ENCODE data around the gene LRIG3. TPM values are rescaled to one million over a fixed set of nuclear protein-coding genes. Genes with fewer than 3 reads are reported as not detected.

Gene LRIG3
- total RNA-seq, 1 donor: 85.0 TPM

- no peak overlapping the region for H3K27ac ChIP-seq (ENCODE audit: low read depth, low read length)
- H3K4me2 ChIP-seq (ENCODE audit: insufficient read depth, low read length): no peak overlapping the region
- H4K20me1 ChIP-seq (ENCODE audit: insufficient read depth, low read length): no peaks in the 10 kb centered on the region
- no peak for DNase-seq (ENCODE audit: insufficient read length, low spot score, missing footprints)
- no peak overlapping the region for H2AFZ ChIP-seq (ENCODE audit: low read length)
- no peaks in the 10 kb centered on the region for H3K36me3 ChIP-seq (ENCODE audit: insufficient read depth, low read length)
- no peaks in the 10 kb centered on the region for H3K79me2 ChIP-seq (ENCODE audit: insufficient read depth, low read length)
- peaks cover 4% of the 10 kb centered on the region for H3K27me3 ChIP-seq (ENCODE audit: insufficient read depth, low read length)
- H3K4me3 ChIP-seq (ENCODE audit: insufficient read depth, low read length): no peak overlapping the region
- peaks cover 2% of the 10 kb centered on the region for H3K4me1 ChIP-seq (ENCODE audit: insufficient read depth, low read length)
- no peaks in the 10 kb centered on the region for H3K9me3 ChIP-seq (ENCODE audit: low read depth, low read length)
- TF ChIP-seq CTCF (IDR thresholded peaks at IDR 0.05; ENCODE audit: extremely low read depth, low read depth, low read length): no peak
These were observed 72.3 kb downstream of the LRIG3 start for GRCh38 chr12:58847901-58848600.

DNA sequence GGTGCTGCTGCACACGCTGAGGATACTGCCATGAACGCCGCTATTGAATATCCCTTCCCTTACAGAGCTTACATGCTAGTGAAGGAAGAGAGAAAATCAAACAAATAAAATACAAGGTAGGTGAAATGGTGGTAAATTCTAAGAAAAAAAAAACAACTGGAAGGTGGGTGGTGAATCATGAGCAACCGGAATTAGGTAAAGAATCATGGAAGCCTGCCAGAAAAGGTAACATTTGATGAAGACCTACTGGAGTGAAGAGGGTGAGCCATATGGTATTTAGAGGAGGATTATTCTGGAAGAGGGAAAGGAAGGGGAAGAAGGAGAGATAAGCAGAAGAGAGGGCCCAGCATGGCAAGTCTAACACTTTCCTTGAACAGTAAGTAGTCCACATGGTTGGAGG, 76.1 kb downstream of the LRIG3 start:
- peaks cover 4% of the 10 kb centered on the region for H3K27me3 ChIP-seq (ENCODE audit: insufficient read depth, low read length)
- H3K36me3 ChIP-seq (ENCODE audit: insufficient read depth, low read length): no peaks in the 10 kb centered on the region
- no peak for DNase-seq (ENCODE audit: insufficient read length, low spot score, missing footprints)

DNA sequence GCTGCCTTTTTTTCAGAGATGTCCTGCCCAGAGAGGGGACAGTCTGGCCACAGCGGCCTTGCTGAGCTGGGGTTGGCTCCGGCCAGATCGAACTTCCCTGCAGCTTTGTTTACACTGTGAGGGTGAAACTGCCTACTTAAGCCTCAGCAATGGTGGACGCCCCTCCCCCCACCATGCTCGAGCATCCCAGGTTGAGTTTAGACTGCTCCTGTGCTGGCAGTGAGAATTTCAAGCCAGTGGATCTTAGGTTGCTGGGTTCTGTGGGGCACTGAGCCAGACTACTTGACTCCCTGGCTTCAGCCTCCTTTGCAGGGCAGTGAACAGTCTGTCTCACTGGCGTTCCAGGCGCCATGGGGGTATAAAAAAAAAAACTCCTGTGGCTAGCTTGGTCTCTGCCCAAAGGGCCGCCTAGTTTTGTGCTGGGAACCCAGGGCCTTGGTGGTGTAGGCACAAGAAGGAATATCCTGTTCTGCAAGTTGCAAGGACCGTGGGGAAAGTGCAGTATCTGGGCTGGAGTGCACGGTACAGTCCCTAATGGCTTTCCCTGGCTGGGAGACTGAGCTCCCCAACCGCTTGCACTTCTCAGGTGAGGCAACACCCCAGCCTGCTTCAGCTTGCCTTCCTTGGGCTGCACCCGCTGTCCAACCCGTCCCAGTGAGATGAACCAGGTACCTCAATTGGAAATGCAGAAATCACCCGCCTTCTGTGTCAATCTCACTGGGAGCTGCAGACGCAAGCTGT, 79.1 kb downstream of the LRIG3 start:
- Histone ChIP-seq H3K36me3 (ENCODE audit: insufficient read depth, low read length) (no peaks in the 10 kb centered on the region), H3K9me3 (ENCODE audit: low read depth, low read length) (no peaks in the 10 kb centered on the region), H2AFZ (ENCODE audit: low read length) (no peak overlapping the region), H4K20me1 (ENCODE audit: insufficient read depth, low read length) (no peaks in the 10 kb centered on the region), H3K79me2 (ENCODE audit: insufficient read depth, low read length) (no peaks in the 10 kb centered on the region), H3K27ac (ENCODE audit: low read depth, low read length) (no peak overlapping the region), H3K27me3 (ENCODE audit: insufficient read depth, low read length) (peaks cover 4% of the 10 kb centered on the region), H3K4me1 (ENCODE audit: insufficient read depth, low read length) (no peaks in the 10 kb centered on the region), H3K4me2 (ENCODE audit: insufficient read depth, low read length) (no peak overlapping the region), H3K4me3 (ENCODE audit: insufficient read depth, low read length) (no peak overlapping the region)
- DNase-seq (ENCODE audit: insufficient read length, low spot score, missing footprints): no peak
- no peak for TF ChIP-seq CTCF (IDR thresholded peaks at IDR 0.05; ENCODE audit: extremely low read depth, low read depth, low read length)

More for the DNA sequence above, 76.1 kb downstream of the LRIG3 start:
- no peaks in the 10 kb centered on the region for H3K9me3 ChIP-seq (ENCODE audit: low read depth, low read length)
- no peaks in the 10 kb centered on the region for H3K79me2 ChIP-seq (ENCODE audit: insufficient read depth, low read length)
- no peak overlapping the region for H2AFZ ChIP-seq (ENCODE audit: low read length)
- H3K4me1 ChIP-seq (ENCODE audit: insufficient read depth, low read length): no peaks in the 10 kb centered on the region
- H3K4me3 ChIP-seq (ENCODE audit: insufficient read depth, low read length): no peak overlapping the region
- H3K27ac ChIP-seq (ENCODE audit: low read depth, low read length): no peak overlapping the region
- no peak overlapping the region for H3K4me2 ChIP-seq (ENCODE audit: insufficient read depth, low read length)
- no peak for TF ChIP-seq CTCF (IDR thresholded peaks at IDR 0.05; ENCODE audit: extremely low read depth, low read depth, low read length)
- H4K20me1 ChIP-seq (ENCODE audit: insufficient read depth, low read length): no peaks in the 10 kb centered on the region

DNA sequence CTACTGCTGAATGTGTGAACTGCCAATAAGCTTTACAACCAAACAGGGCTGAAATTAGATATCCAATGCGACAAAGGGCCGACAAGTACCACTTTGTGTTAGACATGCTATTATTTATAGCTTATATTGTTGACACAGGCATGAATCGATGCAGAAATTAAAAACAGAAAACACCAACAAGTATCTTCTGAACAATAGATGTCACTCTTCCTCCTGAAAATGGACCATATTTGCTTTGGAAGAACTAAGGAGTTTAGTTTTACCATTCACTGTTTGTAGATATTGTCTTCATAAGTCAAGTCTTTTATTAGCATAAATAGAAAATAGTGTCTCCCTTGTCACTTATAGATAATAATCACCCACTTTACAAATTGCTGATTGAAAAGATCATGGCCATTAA, 86.5 kb downstream of the LRIG3 start:
- Histone ChIP-seq H3K36me3 (ENCODE audit: insufficient read depth, low read length) (no peaks in the 10 kb centered on the region), H2AFZ (ENCODE audit: low read length) (no peak overlapping the region), H3K4me2 (ENCODE audit: insufficient read depth, low read length) (no peak overlapping the region), H3K27me3 (ENCODE audit: insufficient read depth, low read length) (no peaks in the 10 kb centered on the region), H3K27ac (ENCODE audit: low read depth, low read length) (no peak overlapping the region), H4K20me1 (ENCODE audit: insufficient read depth, low read length) (no peaks in the 10 kb centered on the region), H3K9me3 (ENCODE audit: low read depth, low read length) (no peaks in the 10 kb centered on the region), H3K79me2 (ENCODE audit: insufficient read depth, low read length) (no peaks in the 10 kb centered on the region), H3K4me3 (ENCODE audit: insufficient read depth, low read length) (no peak overlapping the region), H3K4me1 (ENCODE audit: insufficient read depth, low read length) (no peaks in the 10 kb centered on the region)
- TF ChIP-seq CTCF (IDR thresholded peaks at IDR 0.05; ENCODE audit: extremely low read depth, low read depth, low read length): no peak
- no peak for DNase-seq (ENCODE audit: insufficient read length, low spot score, missing footprints)
